Stomach (tissue), 9 donors: ENCODE data around the gene SLC16A13. TPM values are rescaled to one million over a fixed set of nuclear protein-coding genes. Genes with fewer than 3 reads are reported as not detected.

Experiments used
- DNase-seq, 2 donors: peaks; one replicate each; pipeline versions ENCODE4 v3.0.0 to v3.0.0-alpha.2; 2013 to 2019
- H3K27ac ChIP-seq, 5 donors: fragments of 200-600 bp in 4 of 5; sonication (generic) in 4 of 5; one replicate each; pipeline ENCODE4 v1.5.1; 2013 to 2019; ENCODE audit warnings: mild to moderate bottlenecking in 1 of 5, moderate library complexity in 1 of 5
- H3K27me3 ChIP-seq, 3 donors: fragments of 200-600 bp; sonication (generic); one replicate each; pipeline ENCODE4 v1.5.1; 2017 to 2019; ENCODE audit warnings: mixed run types in 1 of 3
- H3K36me3 ChIP-seq, 4 donors: fragments of 200-600 bp; sonication (generic); 1 replicate in 3 of 4; 2 replicates in 1 of 4; pipeline ENCODE4 v1.5.1; 2016 to 2019
- H3K4me1 ChIP-seq, 4 donors: fragments of 200-600 bp; sonication (generic); one replicate each; pipeline ENCODE4 v1.5.1; 2016 to 2019
- H3K4me3 ChIP-seq, 4 donors: fragments of 200-600 bp; sonication (generic) in 3 of 4; one replicate each; pipeline ENCODE4 v1.5.1; 2016 to 2019; ENCODE audit warnings: mild to moderate bottlenecking in 1 of 4
- H3K9me3 ChIP-seq, 4 donors: fragments of 200-600 bp; sonication (generic); one replicate each; pipeline ENCODE4 v1.5.1; 2016 to 2019
- EP300 ChIP-seq: sonication (generic); formaldehyde crosslinking; IDR thresholded peaks from one replicate; pipeline ENCODE4 v1.6.1; 2017; ENCODE audit warnings: antibody characterized with exemption
- POLR2A ChIP-seq, 4 donors: fragments of 450-650 bp; IDR thresholded peaks; one replicate each; pipeline ENCODE4 v1.6.1; 2016; ENCODE audit warnings: antibody characterized with exemption in 4 of 4, control low read depth in 2 of 4, mild to moderate bottlenecking in 1 of 4, moderate library complexity in 1 of 4
- POLR2AphosphoS5 ChIP-seq, 3 donors: sonication (generic); formaldehyde crosslinking; IDR thresholded peaks; one replicate each; pipeline ENCODE4 v1.6.1; 2016; ENCODE audit warnings: antibody characterized with exemption in 3 of 3
- WGBS, 5 donors: extraction: QIAGEN DNeasy Blood & Tissue Kit in 3 of 5; methylation state at CpG; one replicate each; pipeline versions ENCODE4 v1.1.5 to v1.1.7; 2013 to 2018; 5-methylcytosine and 5-hydroxymethylcytosine counted together
- intact Hi-C: fragments of 100-400 bp; cut with DNase I; formaldehyde crosslinking; loops from one replicate; pipeline ENCODE4 v1.15.1; 2023; ENCODE audit warnings: low total_unique reads
- polyA plus RNA-seq, 3 donors: library from polyadenylated mRNA; stranded (reverse); fragments of 200-250 nt; gene quantifications; one replicate each; pipeline ENCODE4 v1.2.3, GENCODE V29; 2013
- total RNA-seq, 5 donors: library from RNA; depleted of rRNA; stranded (reverse); fragments of >200 nt; gene quantifications; one replicate each; pipeline versions ENCODE4 v1.1.0 to v1.2.3, GENCODE V29; 2014 to 2016
- TF ChIP-seq, protein P1 (sequence below), 7 experiments: fragments of 450-650 bp in 4 of 7; fragments of 200-600 bp in 3 of 7; sonication (generic) in 3 of 7; IDR thresholded peaks; one replicate each; pipeline ENCODE4 v1.5.1; 2016 to 2019; ENCODE audit warnings: antibody characterized with exemption in 7 of 7, control low read depth in 2 of 7, mild to moderate bottlenecking in 1 of 7
- donor health status: healthy with polysubstance abuse.
- donor health status: Bipolar disorder and iron deficiency.
- donor health status: healthy.

The SLC16A13 gene
- total and polyA plus RNA-seq, 8 donors = 0.56 to 2.9 (median 1.4) TPM; not detected in 5

DNA sequence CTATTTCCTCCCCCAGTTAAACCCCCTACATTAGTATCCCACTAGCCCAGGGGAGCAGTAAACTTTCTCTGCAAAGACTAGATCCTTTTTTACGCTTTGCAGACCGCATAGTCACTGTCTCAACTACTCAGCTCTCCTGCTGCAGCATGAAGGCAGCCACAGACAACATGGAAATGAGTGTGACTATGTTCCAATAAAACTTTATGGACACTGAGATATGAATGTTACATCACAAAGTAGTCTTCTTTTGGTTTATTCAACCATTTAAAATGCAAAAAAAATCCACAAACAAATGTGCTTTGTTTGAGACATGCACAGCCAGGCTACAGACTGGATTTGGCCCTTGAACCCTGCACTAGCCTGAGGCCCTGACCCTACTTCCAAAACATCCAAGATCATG, 25.3 kb upstream of the SLC16A13 start:
- Histone ChIP-seq H3K4me1 (peaks cover 30 to 69% (median 54%) of the 10 kb centered on the region in 4 donors), H3K36me3 (peaks cover 7 to 42% (median 34%) of the 10 kb centered on the region in 4 donors), H3K27ac (no peak overlapping the region), H3K9me3 (no peaks in the 10 kb centered on the region), H3K27me3 (no peaks in the 10 kb centered on the region), H3K4me3 (peak overlapping the region in 3 of 4 donors; percentile 79 to 92 (median 83))
- TF ChIP-seq POLR2A (IDR thresholded peaks at IDR 0.05) (no peak), POLR2AphosphoS5 (IDR thresholded peaks at IDR 0.05) (no peak)
- DNase-seq = no peak
- intact Hi-C loops = no loop called here
- whole genome bisulfite sequencing, 5 donors = 89 to 97% (median 94%) methylated on average over 2 of the region's 2 CpGs

DNA sequence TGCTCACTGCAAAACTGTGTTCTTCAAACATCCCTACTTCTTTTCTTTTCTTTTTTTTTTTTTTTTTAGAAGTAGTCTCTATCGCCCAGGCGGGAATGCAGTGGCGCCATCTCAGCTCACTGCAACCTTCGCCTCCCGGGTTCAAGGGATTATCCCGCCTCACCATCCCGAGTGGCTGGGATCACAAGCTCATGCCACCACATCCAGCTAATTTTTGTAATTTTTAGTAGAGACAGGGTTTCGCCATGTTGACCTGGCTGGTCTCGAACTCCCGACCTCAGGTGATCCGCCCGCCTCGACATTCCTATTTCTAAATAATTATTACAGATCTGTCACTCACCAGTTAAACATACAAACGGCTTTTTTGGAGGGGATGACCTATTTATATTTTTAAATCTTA, 24.4 kb upstream of the SLC16A13 start:
- Histone ChIP-seq H3K4me3 (peak overlapping the region; percentile 79 to 95 (median 88)), H3K27me3 (no peaks in the 10 kb centered on the region), H3K36me3 (peaks cover 5 to 39% (median 33%) of the 10 kb centered on the region in 4 donors), H3K4me1 (peaks cover 31 to 78% (median 60%) of the 10 kb centered on the region in 4 donors), H3K9me3 (no peaks in the 10 kb centered on the region), H3K27ac (peak overlapping the region in 4 of 5 donors; percentile 97 to 99 (median 98))
- WGBS, 5 donors = 22 to 47% (median 38%) methylated on average over 14 of the region's 14 CpGs
- intact Hi-C loops = no loop called here
- DNase-seq = no peak
- TF ChIP-seq, protein P1, sequence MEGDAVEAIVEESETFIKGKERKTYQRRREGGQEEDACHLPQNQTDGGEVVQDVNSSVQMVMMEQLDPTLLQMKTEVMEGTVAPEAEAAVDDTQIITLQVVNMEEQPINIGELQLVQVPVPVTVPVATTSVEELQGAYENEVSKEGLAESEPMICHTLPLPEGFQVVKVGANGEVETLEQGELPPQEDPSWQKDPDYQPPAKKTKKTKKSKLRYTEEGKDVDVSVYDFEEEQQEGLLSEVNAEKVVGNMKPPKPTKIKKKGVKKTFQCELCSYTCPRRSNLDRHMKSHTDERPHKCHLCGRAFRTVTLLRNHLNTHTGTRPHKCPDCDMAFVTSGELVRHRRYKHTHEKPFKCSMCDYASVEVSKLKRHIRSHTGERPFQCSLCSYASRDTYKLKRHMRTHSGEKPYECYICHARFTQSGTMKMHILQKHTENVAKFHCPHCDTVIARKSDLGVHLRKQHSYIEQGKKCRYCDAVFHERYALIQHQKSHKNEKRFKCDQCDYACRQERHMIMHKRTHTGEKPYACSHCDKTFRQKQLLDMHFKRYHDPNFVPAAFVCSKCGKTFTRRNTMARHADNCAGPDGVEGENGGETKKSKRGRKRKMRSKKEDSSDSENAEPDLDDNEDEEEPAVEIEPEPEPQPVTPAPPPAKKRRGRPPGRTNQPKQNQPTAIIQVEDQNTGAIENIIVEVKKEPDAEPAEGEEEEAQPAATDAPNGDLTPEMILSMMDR (IDR thresholded peaks at IDR 0.05) = no peak
- no peak for TF ChIP-seq EP300
- TF ChIP-seq POLR2A (IDR thresholded peaks at IDR 0.05) = no peak
- no peak for TF ChIP-seq POLR2AphosphoS5 (IDR thresholded peaks at IDR 0.05)

DNA sequence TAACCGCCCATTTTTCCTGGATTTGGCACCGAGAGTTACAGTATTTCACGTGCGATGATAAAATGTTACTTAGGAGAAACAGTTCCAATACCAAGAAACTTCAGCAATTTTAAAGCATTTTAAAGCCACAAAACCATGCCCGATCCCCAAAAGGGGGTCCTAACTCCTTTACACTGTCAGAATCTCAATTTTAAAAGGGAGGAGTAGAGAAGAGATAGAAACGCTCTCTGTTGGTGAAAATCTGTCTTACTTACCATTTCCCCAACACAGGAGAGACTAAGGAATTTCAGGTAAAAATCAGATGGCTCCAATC, 23.9 kb upstream of the SLC16A13 start:
- Histone ChIP-seq H3K9me3 (no peaks in the 10 kb centered on the region), H3K4me3 (peak overlapping the region; percentile 79 to 95 (median 88)), H3K36me3 (peaks cover 1 to 39% (median 33%) of the 10 kb centered on the region in 4 donors), H3K4me1 (peaks cover 36 to 83% (median 62%) of the 10 kb centered on the region in 4 donors), H3K27ac (peak overlapping the region; percentile 97 to 99 (median 98)), H3K27me3 (no peaks in the 10 kb centered on the region)
- no peak for DNase-seq
- intact Hi-C loops = no loop called here
- 0 to 1% (median 1%) methylated on average over 6 of the region's 6 CpGs for WGBS, 5 donors
- no peak for TF ChIP-seq POLR2A (IDR thresholded peaks at IDR 0.05)
- TF ChIP-seq POLR2AphosphoS5 (IDR thresholded peaks at IDR 0.05) = no peak
- TF ChIP-seq EP300 = no peak
- TF ChIP-seq, protein P1 (IDR thresholded peaks at IDR 0.05) = no peak

DNA sequence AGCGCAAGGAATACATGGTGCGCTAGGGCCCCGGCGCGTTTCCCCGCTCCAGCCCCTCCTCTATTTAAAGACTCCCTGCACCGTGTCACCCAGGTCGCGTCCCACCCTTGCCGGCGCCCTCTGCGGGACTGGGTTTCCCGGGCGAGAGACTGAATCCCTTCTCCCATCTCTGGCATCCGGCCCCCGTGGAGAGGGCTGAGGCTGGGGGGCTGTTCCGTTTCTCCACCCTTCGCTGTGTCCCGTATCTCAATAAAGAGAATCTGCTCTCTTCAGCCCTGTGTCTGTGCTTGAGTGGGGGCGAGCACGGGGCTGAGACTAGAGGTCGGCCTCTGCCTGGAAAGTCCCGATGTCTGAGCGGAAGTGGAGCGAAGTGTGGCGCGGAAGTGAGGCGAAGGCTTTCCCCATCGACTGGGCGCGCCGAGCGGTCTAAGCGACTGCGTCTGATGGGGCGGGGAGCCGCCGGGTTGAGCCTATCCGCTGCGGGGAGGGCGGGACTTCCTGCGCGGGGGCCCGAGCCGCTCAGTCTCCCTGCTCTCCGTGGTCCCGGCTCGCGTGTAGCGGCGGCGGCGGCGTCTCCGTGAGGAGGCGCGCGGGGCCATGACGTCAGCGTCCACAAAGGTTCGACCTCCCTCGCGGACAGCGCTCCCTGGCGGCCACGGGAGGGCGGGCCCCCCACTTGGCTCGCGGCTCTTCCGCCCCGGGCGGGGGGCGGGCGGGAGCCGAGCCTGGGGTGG, 21.4 kb upstream of the SLC16A13 start:
- no peaks in the 10 kb centered on the region for H3K27me3 ChIP-seq
- WGBS, 5 donors = 0 to 1% (median 1%) methylated on average over 37 to 75 of the region's 75 CpGs
- no peaks in the 10 kb centered on the region for H3K9me3 ChIP-seq
- TF ChIP-seq, protein P1 (IDR thresholded peaks at IDR 0.05) = peak in 5 of 7 experiments; percentile 46 to 97 (median 82)
- peak in 2 of 4 donors; percentile 26 to 75 for TF ChIP-seq POLR2A (IDR thresholded peaks at IDR 0.05)
- TF ChIP-seq EP300 = no peak
- TF ChIP-seq POLR2AphosphoS5 (IDR thresholded peaks at IDR 0.05) = peak; percentile 88 to 99 (median 97)
- DNase-seq = peak; percentile 99
- peak overlapping the region; percentile 79 to 95 (median 88) for H3K4me3 ChIP-seq
- H3K27ac ChIP-seq = peak overlapping the region; percentile 97 to 99 (median 98)
- peaks cover 4 to 23% (median 20%) of the 10 kb centered on the region in 4 donors for H3K36me3 ChIP-seq
- peaks cover 48 to 84% (median 67%) of the 10 kb centered on the region in 4 donors for H3K4me1 ChIP-seq
- intact Hi-C loops = no loop called here
